Activated CD4-positive, alpha-beta memory T cell treated with anti-CD3 and anti-CD28 coated beads, Interleukin-2, amount 10 ng/mL, durations not matched to agents 7 days and 5 days (primary cell): ENCODE data around the gene PRICKLE2. TPM values are rescaled to one million over a fixed set of nuclear protein-coding genes. Genes with fewer than 3 reads are reported as not detected.

Experiments used
- CTCF ChIA-PET: fragments of 350-600 bp; sonication (Branson Sonifier 250); formaldehyde crosslinking; loops from one replicate; lab custom pipeline; 2021; ENCODE audit warnings: antibody characterized with exemption, inconsistent platforms; lab: Charles Lee
- POLR2A ChIA-PET: fragments of 350-600 bp; sonication (Branson Sonifier 250); formaldehyde crosslinking; loops from one replicate; lab custom pipeline; 2021; ENCODE audit warnings: antibody characterized with exemption; lab: Charles Lee
- DNase-seq: peaks from one replicate; pipeline ENCODE4 v3.0.0-alpha.2; 2020
- H3K27ac Mint-ChIP-seq: one replicate; pipeline ENCODE4 v1.8.0; 2021; ENCODE audit warnings: mild to moderate bottlenecking, mixed read lengths
- H3K27me3 Mint-ChIP-seq: one replicate; pipeline ENCODE4 v1.8.0; 2021; ENCODE audit warnings: mixed read lengths
- H3K36me3 Mint-ChIP-seq: one replicate; pipeline ENCODE4 v1.8.0; 2021; ENCODE audit warnings: low read depth, mixed read lengths
- H3K4me1 Mint-ChIP-seq: one replicate; pipeline ENCODE4 v1.8.0; 2021; ENCODE audit warnings: mixed read lengths
- H3K4me3 Mint-ChIP-seq: one replicate; pipeline ENCODE4 v1.8.0; 2021; ENCODE audit warnings: mild to moderate bottlenecking, mixed read lengths
- H3K9me3 Mint-ChIP-seq: one replicate; pipeline ENCODE4 v1.8.0; 2021; ENCODE audit warnings: mixed read lengths
- total RNA-seq, 2 experiments: library from RNA; stranded (reverse); gene quantifications; one replicate each; pipeline ENCODE4 v1.2.3, GENCODE V29; 2021

The PRICKLE2 gene
- total RNA-seq, 2 experiments from 2014 or later = not detected

DNA sequence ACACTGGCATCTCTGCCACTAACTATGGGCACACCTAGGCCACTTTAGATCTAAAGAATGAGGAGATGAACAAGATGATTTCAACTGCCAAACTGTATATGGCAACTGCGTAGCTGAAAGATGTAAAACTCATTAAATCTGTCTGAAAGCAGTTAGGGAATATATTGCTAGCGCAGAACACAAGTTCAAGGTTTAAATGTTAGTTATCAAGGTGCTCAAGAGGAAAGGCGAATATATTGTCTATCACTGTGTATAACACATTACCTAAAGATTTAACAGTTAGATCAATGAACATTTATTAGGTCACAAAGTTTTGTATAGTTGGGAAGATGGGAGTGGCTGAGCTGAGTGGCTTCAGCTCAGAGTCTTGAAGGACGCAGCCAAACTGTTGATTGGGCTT, 168.0 kb downstream of the PRICKLE2 start:
- POLR2A ChIA-PET = no interaction called here
- Mint-ChIP-seq H3K4me3 (no peak overlapping the region), H3K27ac (no peak overlapping the region), H3K9me3 (no peaks in the 10 kb centered on the region), H3K27me3 (peaks cover 13% of the 10 kb centered on the region), H3K4me1 (no peaks in the 10 kb centered on the region), H3K36me3 (no peaks in the 10 kb centered on the region)
- no peak for DNase-seq
- CTCF ChIA-PET = no interaction called here

- ChIA-PET POLR2A (no interaction called here), CTCF (no interaction called here)
- H3K27me3 Mint-ChIP-seq = peaks cover 12% of the 10 kb centered on the region
These were observed 168.6 kb downstream of the PRICKLE2 start for GRCh38 chr3:64056606-64057180.

DNA sequence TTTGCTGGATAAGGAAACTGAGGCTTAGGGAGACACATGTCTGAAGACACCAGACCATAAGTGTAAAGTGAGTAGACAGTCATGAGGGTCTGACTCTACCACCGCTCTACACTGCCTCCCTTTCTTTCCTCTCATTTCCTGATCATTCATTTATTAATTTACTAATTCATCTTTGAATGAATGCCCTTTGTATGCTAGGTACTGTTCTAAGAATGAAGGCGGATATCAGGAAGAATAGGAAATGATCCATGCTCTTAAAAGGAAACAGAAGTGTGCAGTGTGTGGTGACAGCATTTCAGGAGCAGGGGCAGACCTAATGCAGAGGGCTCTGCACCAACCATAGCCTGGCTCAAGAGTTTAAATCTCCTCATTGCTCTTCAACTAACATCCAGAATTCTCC, 170.2 kb downstream of the PRICKLE2 start:
- Mint-ChIP-seq H3K36me3 (no peaks in the 10 kb centered on the region), H3K4me3 (no peak overlapping the region), H3K4me1 (peaks cover 4% of the 10 kb centered on the region), H3K27me3 (peaks cover 9% of the 10 kb centered on the region), H3K9me3 (no peaks in the 10 kb centered on the region), H3K27ac (no peak overlapping the region)
- no peak for DNase-seq
- ChIA-PET CTCF (no interaction called here), POLR2A (no interaction called here)

More at GRCh38 chr3:64056606-64057180, 168.6 kb downstream of the PRICKLE2 start:
- H3K4me1 Mint-ChIP-seq = no peaks in the 10 kb centered on the region
- no peak overlapping the region for H3K4me3 Mint-ChIP-seq
- no peaks in the 10 kb centered on the region for H3K9me3 Mint-ChIP-seq
- H3K36me3 Mint-ChIP-seq = no peaks in the 10 kb centered on the region
- H3K27ac Mint-ChIP-seq = no peak overlapping the region
- DNase-seq = no peak

DNA sequence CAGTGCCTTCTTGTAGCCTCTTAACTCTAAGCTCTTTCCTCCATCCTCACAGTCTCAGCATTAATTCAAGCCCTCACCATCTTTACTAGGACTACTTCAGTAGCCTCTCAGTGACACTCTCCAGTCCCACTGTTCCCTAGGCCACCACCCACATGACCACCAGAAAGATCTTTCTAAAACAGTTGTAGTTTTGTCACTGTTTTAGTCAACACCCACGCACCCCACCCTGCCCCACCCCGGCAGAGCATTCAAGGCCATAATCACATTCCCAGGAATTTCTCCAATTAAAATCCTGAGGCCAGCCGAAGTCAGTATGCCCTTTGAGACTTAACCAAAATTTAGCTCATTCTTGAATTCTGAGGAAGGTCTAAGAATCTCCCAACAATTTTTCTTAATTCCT, 170.8 kb downstream of the PRICKLE2 start:
- Mint-ChIP-seq H3K36me3 (no peaks in the 10 kb centered on the region), H3K27ac (no peak overlapping the region), H3K4me3 (no peak overlapping the region), H3K27me3 (peaks cover 9% of the 10 kb centered on the region), H3K9me3 (no peaks in the 10 kb centered on the region), H3K4me1 (peaks cover 4% of the 10 kb centered on the region)
- no peak for DNase-seq
- ChIA-PET POLR2A (interaction anchor here (0.7 kb wide), 1 partner anchor 408 kb away, joined by 3 read pairs; no protein-coding TSS in a partner anchor), CTCF (no interaction called here)

DNA sequence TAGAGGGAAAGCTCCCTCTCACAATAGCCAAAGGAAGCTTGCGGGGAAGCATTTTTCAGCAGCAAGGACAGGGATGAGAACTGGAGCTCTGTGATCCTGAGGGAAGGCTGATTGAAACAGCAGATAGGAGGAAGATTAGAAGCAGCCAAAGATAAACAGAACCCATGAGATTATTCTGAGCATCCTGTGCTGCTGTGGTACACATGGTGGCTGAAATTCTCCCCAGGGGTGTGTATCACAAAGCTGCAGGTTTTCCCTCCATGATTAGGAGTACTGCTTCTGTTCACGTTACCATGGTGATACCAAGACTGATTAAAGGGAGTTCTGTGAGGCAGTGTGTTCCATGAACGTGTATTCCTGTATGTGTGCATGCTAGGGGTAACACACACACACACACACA, 171.7 kb downstream of the PRICKLE2 start:
- Mint-ChIP-seq H3K4me3 (no peak overlapping the region), H3K27ac (no peak overlapping the region), H3K27me3 (peaks cover 8% of the 10 kb centered on the region), H3K36me3 (no peaks in the 10 kb centered on the region), H3K9me3 (no peaks in the 10 kb centered on the region), H3K4me1 (peaks cover 7% of the 10 kb centered on the region)
- ChIA-PET CTCF (no interaction called here), POLR2A (no interaction called here)
- DNase-seq = no peak

GRCh38 chr3:64053117-64053516, 172.1 kb downstream of the PRICKLE2 start:
- no peak for DNase-seq
- no peak overlapping the region for H3K27ac Mint-ChIP-seq
- H3K4me1 Mint-ChIP-seq = peaks cover 7% of the 10 kb centered on the region
- peaks cover 7% of the 10 kb centered on the region for H3K27me3 Mint-ChIP-seq
- CTCF ChIA-PET = interaction anchor here (1.1 kb wide), 1 partner anchor 429 kb away, joined by 3 read pairs; no protein-coding TSS in a partner anchor
- H3K4me3 Mint-ChIP-seq = no peak overlapping the region
- H3K36me3 Mint-ChIP-seq = no peaks in the 10 kb centered on the region
- no peaks in the 10 kb centered on the region for H3K9me3 Mint-ChIP-seq
- POLR2A ChIA-PET = no interaction called here

- H3K4me3 Mint-ChIP-seq = no peak overlapping the region
- POLR2A ChIA-PET = no interaction called here
- CTCF ChIA-PET = interaction anchor here (1.4 kb wide), 1 partner anchor 23 kb away, joined by 3 read pairs; no protein-coding TSS in a partner anchor
These were observed 175.4 kb downstream of the PRICKLE2 start for GRCh38 chr3:64049832-64050231.

GRCh38 chr3:64049136-64049535, 176.1 kb downstream of the PRICKLE2 start:
- no peaks in the 10 kb centered on the region for H3K36me3 Mint-ChIP-seq
- peaks cover 7% of the 10 kb centered on the region for H3K4me1 Mint-ChIP-seq
- DNase-seq = no peak
- POLR2A ChIA-PET = no interaction called here
- CTCF ChIA-PET = interaction anchor here (1.4 kb wide), 1 partner anchor 23 kb away, joined by 3 read pairs; no protein-coding TSS in a partner anchor
- peaks cover 10% of the 10 kb centered on the region for H3K27me3 Mint-ChIP-seq
- no peak overlapping the region for H3K27ac Mint-ChIP-seq
- H3K4me3 Mint-ChIP-seq = no peak overlapping the region
- H3K9me3 Mint-ChIP-seq = no peaks in the 10 kb centered on the region

More at GRCh38 chr3:64049832-64050231, 175.4 kb downstream of the PRICKLE2 start:
- Mint-ChIP-seq H3K27me3 (peaks cover 10% of the 10 kb centered on the region), H3K9me3 (no peaks in the 10 kb centered on the region), H3K36me3 (no peaks in the 10 kb centered on the region), H3K4me1 (peaks cover 7% of the 10 kb centered on the region), H3K27ac (no peak overlapping the region)
- no peak for DNase-seq

- Mint-ChIP-seq H3K27ac (no peak overlapping the region), H3K9me3 (no peaks in the 10 kb centered on the region), H3K4me1 (peaks cover 7% of the 10 kb centered on the region), H3K27me3 (peaks cover 11% of the 10 kb centered on the region), H3K4me3 (no peak overlapping the region), H3K36me3 (no peaks in the 10 kb centered on the region)
- no peak for DNase-seq
- CTCF ChIA-PET = interaction anchor here (1.4 kb wide), 1 partner anchor 22 kb away, joined by 3 read pairs; no protein-coding TSS in a partner anchor
- POLR2A ChIA-PET = no interaction called here
These were observed 176.6 kb downstream of the PRICKLE2 start for GRCh38 chr3:64048631-64049061.

GRCh38 chr3:64047787-64048186, 177.5 kb downstream of the PRICKLE2 start:
- Mint-ChIP-seq H3K9me3 (no peaks in the 10 kb centered on the region), H3K27ac (no peak overlapping the region), H3K27me3 (peaks cover 15% of the 10 kb centered on the region), H3K4me1 (peaks cover 7% of the 10 kb centered on the region), H3K4me3 (no peak overlapping the region), H3K36me3 (no peaks in the 10 kb centered on the region)
- ChIA-PET POLR2A (no interaction called here), CTCF (no interaction called here)
- no peak for DNase-seq

GRCh38 chr3:64046996-64047594, 178.2 kb downstream of the PRICKLE2 start:
- CTCF ChIA-PET = no interaction called here
- Mint-ChIP-seq H3K4me1 (peaks cover 7% of the 10 kb centered on the region), H3K27ac (no peak overlapping the region), H3K27me3 (peaks cover 16% of the 10 kb centered on the region), H3K9me3 (no peaks in the 10 kb centered on the region), H3K4me3 (no peak overlapping the region), H3K36me3 (no peaks in the 10 kb centered on the region)
- DNase-seq = no peak
- POLR2A ChIA-PET = no interaction called here

- CTCF ChIA-PET = no interaction called here
- H3K27ac Mint-ChIP-seq = no peak overlapping the region
These were observed 178.7 kb downstream of the PRICKLE2 start for GRCh38 chr3:64046592-64046991.

DNA sequence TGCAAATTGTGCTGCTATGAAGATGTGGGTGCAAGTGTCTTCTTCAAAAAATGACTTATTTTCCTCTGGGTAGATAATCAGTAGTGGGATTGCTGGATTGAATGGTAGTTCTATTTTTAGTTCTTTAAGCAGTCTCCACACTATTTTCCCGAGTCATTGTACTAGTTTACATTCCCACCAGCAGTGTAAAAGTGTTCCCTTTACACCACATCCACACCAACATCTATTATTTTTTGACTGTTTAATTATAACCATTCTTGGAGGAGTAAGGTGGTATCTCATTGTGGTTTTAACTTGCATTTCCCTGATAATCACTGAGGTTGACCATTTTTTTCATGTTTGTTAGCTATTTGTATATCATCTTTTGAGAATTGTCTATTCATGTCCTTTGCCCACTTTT, 182.3 kb downstream of the PRICKLE2 start:
- CTCF ChIA-PET = no interaction called here
- no peaks in the 10 kb centered on the region for H3K9me3 Mint-ChIP-seq
- H3K4me3 Mint-ChIP-seq = no peak overlapping the region
- H3K36me3 Mint-ChIP-seq = no peaks in the 10 kb centered on the region
- POLR2A ChIA-PET = no interaction called here
- no peaks in the 10 kb centered on the region for H3K4me1 Mint-ChIP-seq
- H3K27ac Mint-ChIP-seq = no peak overlapping the region
- DNase-seq = no peak
- H3K27me3 Mint-ChIP-seq = peaks cover 33% of the 10 kb centered on the region

More at GRCh38 chr3:64046592-64046991, 178.7 kb downstream of the PRICKLE2 start:
- Mint-ChIP-seq H3K27me3 (peaks cover 18% of the 10 kb centered on the region), H3K4me1 (peaks cover 7% of the 10 kb centered on the region), H3K36me3 (no peaks in the 10 kb centered on the region), H3K4me3 (no peak overlapping the region), H3K9me3 (no peaks in the 10 kb centered on the region)
- POLR2A ChIA-PET = no interaction called here
- no peak for DNase-seq
